Neural progenitor cell (in vitro differentiated cells): ENCODE data around the gene FARS2.

Experiments used
- CTCF ChIP-seq: fragments of 200-600 bp; sonication (generic); IDR thresholded peaks from 2 replicates; pipeline ENCODE4 v1.5.1; 2017; ENCODE audit warnings: antibody characterized with exemption, mild to moderate bottlenecking
- EZH2phosphoT487 ChIP-seq: fragments of 200-600 bp; sonication (generic); IDR thresholded peaks from 2 replicates; pipeline ENCODE4 v1.6.1; 2017; ENCODE audit warnings: antibody characterized with exemption

DNA sequence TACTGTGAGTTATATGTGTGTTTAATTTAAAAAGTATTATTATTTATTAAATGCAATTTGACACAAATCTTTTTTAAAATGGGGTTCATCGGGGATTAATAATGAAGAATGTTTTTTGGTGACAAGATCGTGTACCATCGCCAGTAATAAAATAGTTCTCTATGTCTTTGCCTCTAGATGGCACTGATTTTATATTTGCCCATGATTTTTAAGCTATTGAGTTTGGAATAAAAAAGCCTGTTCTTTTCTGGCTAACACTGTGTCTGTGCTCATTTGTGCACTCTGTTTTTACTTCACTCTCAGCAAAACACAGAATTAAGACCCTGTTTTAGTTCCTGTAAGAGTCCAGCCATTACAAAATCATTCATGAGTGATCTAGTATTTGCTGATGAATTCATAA lies 127.0 kb downstream of the FARS2 start:
- TF ChIP-seq CTCF (no peak), EZH2phosphoT487 (no peak)
